Activated B cell treated with CpG ODN at 0.5 μM for 24 hours (primary cell): ENCODE results near the gene CERT1. TPM values are rescaled to one million over a fixed set of nuclear protein-coding genes. Genes with fewer than 3 reads are reported as not detected.

Experiments used
- ATAC-seq: fragments of 200-7000 bp; cut with Tn5 transposase; one replicate; pipeline ENCODE4 v1.10.0; 2021; ENCODE audit warnings: low read depth, mild to moderate bottlenecking, moderate library complexity
- CTCF ChIA-PET: fragments of 350-600 bp; sonication (Branson Sonifier 250); formaldehyde crosslinking; loops from one replicate; lab custom pipeline; 2021; ENCODE audit warnings: antibody characterized with exemption; lab: Charles Lee
- POLR2A ChIA-PET: fragments of 350-600 bp; sonication (Branson Sonifier 250); formaldehyde crosslinking; loops from one replicate; lab custom pipeline; 2021; ENCODE audit warnings: antibody characterized with exemption; lab: Charles Lee
- DNase-seq: peaks from one replicate; pipeline ENCODE4 v3.0.0; 2022
- H3K27ac Mint-ChIP-seq: one replicate; pipeline ENCODE4 v1.8.0; 2020; ENCODE audit warnings: mixed read lengths
- H3K27me3 Mint-ChIP-seq: one replicate; pipeline ENCODE4 v1.8.0; 2021; ENCODE audit warnings: mixed read lengths
- H3K36me3 Mint-ChIP-seq: one replicate; pipeline ENCODE4 v1.8.0; 2021; ENCODE audit warnings: low read depth, mixed read lengths
- H3K4me1 Mint-ChIP-seq: one replicate; pipeline ENCODE4 v1.8.0; 2021; ENCODE audit warnings: mixed read lengths
- H3K4me3 Mint-ChIP-seq: one replicate; pipeline ENCODE4 v1.8.0; 2020; ENCODE audit warnings: mild to moderate bottlenecking, mixed read lengths
- H3K9me3 Mint-ChIP-seq: one replicate; pipeline ENCODE4 v1.8.0; 2020; ENCODE audit warnings: mixed read lengths
- intact Hi-C: fragments of 100-400 bp; cut with micrococcal nuclease; formaldehyde crosslinking; loops from one replicate; pipeline ENCODE4 v1.15.1; 2024
- total RNA-seq: library from RNA; stranded (reverse); gene quantifications from 2 replicates; pipeline ENCODE4 v1.2.3, GENCODE V29; 2022
- TF ChIP-seq, protein P1 (sequence below): fragments of 200-600 bp; IDR thresholded peaks from one replicate; pipeline ENCODE4 v1.8.0; 2022; ENCODE audit warnings: antibody characterized with exemption, mild to moderate bottlenecking

CERT1 gene
- total RNA-seq, 1 donor from 2014 or later: 49.5 TPM

DNA sequence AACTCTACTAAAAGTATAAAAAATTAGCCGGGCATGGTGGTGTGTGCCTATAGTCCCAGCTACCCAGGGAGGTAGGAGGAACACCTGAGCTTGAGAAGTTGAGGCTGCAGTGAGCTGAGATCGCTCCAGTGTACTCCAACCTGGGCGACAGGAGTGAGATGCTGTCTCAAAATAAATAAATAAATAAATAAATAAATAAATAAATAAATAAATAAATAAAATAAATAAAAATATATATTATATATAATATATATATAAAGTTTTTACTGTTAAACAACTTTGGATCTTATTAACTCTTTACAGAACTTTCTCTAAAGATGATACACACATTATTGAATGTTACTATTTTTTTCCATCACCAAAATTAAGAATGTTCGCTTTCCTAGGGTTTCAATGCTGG is 136.0 kb downstream of the CERT1 start:
- intact Hi-C loops: no loop called here
- Mint-ChIP-seq H3K36me3 (peaks cover 67% of the 10 kb centered on the region), H3K27me3 (no peaks in the 10 kb centered on the region), H3K27ac (no peak overlapping the region), H3K4me1 (no peaks in the 10 kb centered on the region), H3K9me3 (no peaks in the 10 kb centered on the region), H3K4me3 (no peak overlapping the region)
- DNase-seq (no peak), ATAC-seq (no peak)
- TF ChIP-seq, protein P1, sequence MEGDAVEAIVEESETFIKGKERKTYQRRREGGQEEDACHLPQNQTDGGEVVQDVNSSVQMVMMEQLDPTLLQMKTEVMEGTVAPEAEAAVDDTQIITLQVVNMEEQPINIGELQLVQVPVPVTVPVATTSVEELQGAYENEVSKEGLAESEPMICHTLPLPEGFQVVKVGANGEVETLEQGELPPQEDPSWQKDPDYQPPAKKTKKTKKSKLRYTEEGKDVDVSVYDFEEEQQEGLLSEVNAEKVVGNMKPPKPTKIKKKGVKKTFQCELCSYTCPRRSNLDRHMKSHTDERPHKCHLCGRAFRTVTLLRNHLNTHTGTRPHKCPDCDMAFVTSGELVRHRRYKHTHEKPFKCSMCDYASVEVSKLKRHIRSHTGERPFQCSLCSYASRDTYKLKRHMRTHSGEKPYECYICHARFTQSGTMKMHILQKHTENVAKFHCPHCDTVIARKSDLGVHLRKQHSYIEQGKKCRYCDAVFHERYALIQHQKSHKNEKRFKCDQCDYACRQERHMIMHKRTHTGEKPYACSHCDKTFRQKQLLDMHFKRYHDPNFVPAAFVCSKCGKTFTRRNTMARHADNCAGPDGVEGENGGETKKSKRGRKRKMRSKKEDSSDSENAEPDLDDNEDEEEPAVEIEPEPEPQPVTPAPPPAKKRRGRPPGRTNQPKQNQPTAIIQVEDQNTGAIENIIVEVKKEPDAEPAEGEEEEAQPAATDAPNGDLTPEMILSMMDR: no peak
- POLR2A ChIA-PET: no interaction called here
- CTCF ChIA-PET: no interaction called here

DNA sequence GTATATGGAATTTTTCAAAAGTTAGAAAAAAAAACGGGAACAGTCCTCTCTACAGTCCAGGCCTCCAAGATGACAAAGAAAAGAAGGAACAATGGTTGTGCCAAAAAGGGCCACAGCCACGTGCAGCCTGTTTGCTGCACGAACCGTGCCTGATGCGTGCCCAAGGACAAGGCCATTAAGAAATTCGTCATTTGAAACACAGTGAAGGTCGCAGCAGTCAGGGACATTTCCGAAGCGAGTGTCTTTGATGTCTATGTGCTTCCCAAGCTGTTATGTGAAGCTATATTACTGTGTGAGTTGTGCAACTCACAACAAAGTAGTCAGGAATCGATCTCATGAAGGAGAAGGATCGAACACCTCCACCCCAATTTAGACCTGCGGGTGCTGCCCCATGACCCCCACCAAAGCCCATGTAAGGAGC is 137.0 kb downstream of the CERT1 start:
- Mint-ChIP-seq H3K4me1 (no peaks in the 10 kb centered on the region), H3K27ac (no peak overlapping the region), H3K27me3 (no peaks in the 10 kb centered on the region), H3K36me3 (peaks cover 57% of the 10 kb centered on the region), H3K4me3 (no peak overlapping the region), H3K9me3 (no peaks in the 10 kb centered on the region)
- ATAC-seq: no peak
- POLR2A ChIA-PET: interaction anchor here (0.6 kb wide), 1 partner anchor 1112 kb away, joined by 3 read pairs; no protein-coding TSS in a partner anchor
- CTCF ChIA-PET: no interaction called here
- intact Hi-C loops: no loop called here
- DNase-seq: no peak
- TF ChIP-seq, protein P1: no peak

DNA sequence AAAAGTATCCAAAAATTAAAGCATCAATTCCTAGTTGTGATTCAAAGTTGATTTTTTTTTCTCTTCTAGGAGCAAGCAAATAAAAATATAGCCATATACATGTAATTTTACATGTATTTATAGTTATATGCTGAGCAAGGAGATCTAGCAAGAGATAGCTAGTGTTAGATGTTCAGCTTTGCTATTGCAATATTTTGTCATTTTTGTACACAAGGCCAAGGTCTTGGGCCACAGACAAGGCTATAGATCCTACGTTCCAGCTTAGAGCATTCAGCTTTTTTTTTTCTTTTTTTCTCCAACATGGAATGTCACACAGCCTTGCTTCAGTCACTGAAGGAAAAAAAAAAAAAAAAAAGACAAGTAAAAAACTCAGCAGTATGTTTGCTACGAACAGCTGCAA is 137.6 kb downstream of the CERT1 start:
- intact Hi-C loops: no loop called here
- TF ChIP-seq, protein P1: no peak
- H3K4me3 Mint-ChIP-seq: no peak overlapping the region
- DNase-seq (no peak), ATAC-seq (no peak)
- H3K27ac Mint-ChIP-seq: no peak overlapping the region
- ChIA-PET CTCF (no interaction called here), POLR2A (no interaction called here)
- no peaks in the 10 kb centered on the region for H3K4me1 Mint-ChIP-seq
- H3K27me3 Mint-ChIP-seq: no peaks in the 10 kb centered on the region
- H3K36me3 Mint-ChIP-seq: peaks cover 56% of the 10 kb centered on the region
- H3K9me3 Mint-ChIP-seq: no peaks in the 10 kb centered on the region

DNA sequence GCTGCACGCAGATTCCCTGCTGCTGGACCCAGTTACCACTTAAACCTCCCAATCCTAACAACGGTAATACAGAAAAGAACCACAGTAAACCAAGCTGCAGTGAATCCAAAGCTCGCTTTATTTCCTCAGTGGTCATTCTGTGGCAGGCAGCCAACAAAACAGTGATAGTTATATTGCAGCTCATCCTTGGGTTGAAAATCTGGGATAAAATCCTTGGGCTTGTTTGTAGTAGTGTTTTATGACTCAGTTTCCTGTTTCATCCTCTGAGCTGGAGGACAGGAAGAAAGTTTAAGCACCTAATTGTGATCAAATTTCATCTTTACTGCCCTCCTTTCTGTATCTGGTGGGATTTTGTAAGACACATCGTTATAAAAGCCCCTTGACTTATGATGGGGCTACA is 143.0 kb downstream of the CERT1 start:
- H3K9me3 Mint-ChIP-seq: no peaks in the 10 kb centered on the region
- no peak overlapping the region for H3K4me3 Mint-ChIP-seq
- intact Hi-C loops: no loop called here
- peaks cover 4% of the 10 kb centered on the region for H3K4me1 Mint-ChIP-seq
- CTCF ChIA-PET: interaction anchor here (0.6 to 0.7 kb wide), 2 partner anchors 24 to 519 kb away, joined by 3 to 4 read pairs; no protein-coding TSS in a partner anchor
- peaks cover 20% of the 10 kb centered on the region for H3K36me3 Mint-ChIP-seq
- no peak overlapping the region for H3K27ac Mint-ChIP-seq
- H3K27me3 Mint-ChIP-seq: no peaks in the 10 kb centered on the region
- TF ChIP-seq, protein P1: no peak
- ATAC-seq (no peak), DNase-seq (no peak)
- POLR2A ChIA-PET: no interaction called here

DNA sequence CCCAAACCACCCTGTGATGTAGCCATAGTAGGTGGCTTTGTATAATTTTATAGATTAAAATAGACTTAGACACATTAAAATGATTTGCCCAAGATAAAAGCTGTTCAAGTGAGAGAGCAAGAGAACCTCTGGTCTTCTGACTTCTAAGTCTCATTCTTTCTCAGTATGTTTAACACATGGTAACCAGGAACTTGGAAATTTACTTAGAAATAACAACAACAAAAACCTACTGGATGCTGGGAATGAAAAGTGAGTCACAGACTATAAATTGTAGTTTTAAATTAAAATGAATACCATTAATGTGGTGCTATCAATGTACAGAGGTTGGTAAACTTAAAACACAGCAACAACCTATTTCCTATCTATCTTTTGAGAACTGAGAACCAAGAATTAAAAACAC is 144.0 kb downstream of the CERT1 start:
- Mint-ChIP-seq H3K27ac (peak overlapping the region; percentile 62), H3K4me1 (peaks cover 4% of the 10 kb centered on the region), H3K4me3 (no peak overlapping the region), H3K36me3 (peaks cover 19% of the 10 kb centered on the region), H3K9me3 (no peaks in the 10 kb centered on the region), H3K27me3 (no peaks in the 10 kb centered on the region)
- TF ChIP-seq, protein P1: no peak
- DNase-seq (no peak), ATAC-seq (no peak)
- intact Hi-C loops: no loop called here
- ChIA-PET CTCF (no interaction called here), POLR2A (no interaction called here)
